Endothelial cell of umbilical vein (primary cell): ENCODE data around the gene MAN2C1.

Experiments
- EZH2 ChIP-seq: IDR thresholded peaks from 2 replicates; pipeline ENCODE4 v1.6.1; 2012; ENCODE audit warnings: borderline replicate concordance, low read depth, mild to moderate bottlenecking, moderate library complexity, low read length, inconsistent platforms; ENCODE audit not compliant: severe bottlenecking
- POLR2A ChIP-seq: IDR thresholded peaks from 2 replicates; pipeline ENCODE4 v1.6.1; 2012; ENCODE audit warnings: low read depth, mild to moderate bottlenecking, control low read depth, low read length
- TF ChIP-seq, protein P1 (sequence below): IDR thresholded peaks from 2 replicates; pipeline ENCODE4 v1.6.1; 2011; ENCODE audit not compliant: insufficient read depth, insufficient read length
- TF ChIP-seq, protein P2 (sequence below), 2 donors: IDR thresholded peaks; 1 replicate in 1 of 2; 2 replicates in 1 of 2; pipeline ENCODE4 v1.5.1; 2011; ENCODE audit warnings: low read length in 2 of 2, mild to moderate bottlenecking in 2 of 2, moderate library complexity in 2 of 2, control low read depth in 1 of 2, inconsistent platforms in 1 of 2, low read depth in 1 of 2; ENCODE audit not compliant: insufficient read depth in 1 of 2; ENCODE audit errors: extremely low read depth in 1 of 2

DNA sequence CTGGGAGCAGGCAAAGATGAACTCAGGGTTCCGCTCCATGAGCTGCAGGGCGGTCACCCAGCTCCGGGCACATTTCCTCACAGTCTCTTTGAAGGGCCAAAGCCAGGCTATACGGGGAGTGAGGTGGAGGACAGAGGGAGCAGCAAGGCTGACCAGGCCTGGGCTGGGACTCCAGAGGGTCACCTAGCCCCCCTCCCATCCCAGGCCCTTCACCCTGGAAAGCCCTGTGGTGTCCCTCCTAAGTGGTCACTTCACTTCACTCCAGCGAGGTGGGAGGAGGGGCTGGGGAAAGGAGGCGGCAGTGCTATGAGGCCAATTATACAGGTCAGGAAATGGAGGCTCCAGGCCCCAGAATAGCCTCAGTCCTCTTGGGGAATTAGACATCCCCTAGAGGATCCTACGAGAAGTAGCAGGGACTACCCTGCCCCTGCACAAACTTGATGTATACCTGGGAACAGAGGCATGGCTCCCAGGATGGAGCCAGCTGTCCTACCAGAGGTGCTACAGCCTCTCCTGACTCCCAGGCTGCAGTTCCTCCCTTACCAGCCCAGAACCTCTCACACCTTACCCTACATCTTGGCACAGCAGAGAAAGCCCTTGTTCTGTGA is 5.7 kb downstream of the MAN2C1 start:
- TF ChIP-seq, protein P1, sequence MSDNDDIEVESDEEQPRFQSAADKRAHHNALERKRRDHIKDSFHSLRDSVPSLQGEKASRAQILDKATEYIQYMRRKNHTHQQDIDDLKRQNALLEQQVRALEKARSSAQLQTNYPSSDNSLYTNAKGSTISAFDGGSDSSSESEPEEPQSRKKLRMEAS: no peak
- TF ChIP-seq, protein P2, sequence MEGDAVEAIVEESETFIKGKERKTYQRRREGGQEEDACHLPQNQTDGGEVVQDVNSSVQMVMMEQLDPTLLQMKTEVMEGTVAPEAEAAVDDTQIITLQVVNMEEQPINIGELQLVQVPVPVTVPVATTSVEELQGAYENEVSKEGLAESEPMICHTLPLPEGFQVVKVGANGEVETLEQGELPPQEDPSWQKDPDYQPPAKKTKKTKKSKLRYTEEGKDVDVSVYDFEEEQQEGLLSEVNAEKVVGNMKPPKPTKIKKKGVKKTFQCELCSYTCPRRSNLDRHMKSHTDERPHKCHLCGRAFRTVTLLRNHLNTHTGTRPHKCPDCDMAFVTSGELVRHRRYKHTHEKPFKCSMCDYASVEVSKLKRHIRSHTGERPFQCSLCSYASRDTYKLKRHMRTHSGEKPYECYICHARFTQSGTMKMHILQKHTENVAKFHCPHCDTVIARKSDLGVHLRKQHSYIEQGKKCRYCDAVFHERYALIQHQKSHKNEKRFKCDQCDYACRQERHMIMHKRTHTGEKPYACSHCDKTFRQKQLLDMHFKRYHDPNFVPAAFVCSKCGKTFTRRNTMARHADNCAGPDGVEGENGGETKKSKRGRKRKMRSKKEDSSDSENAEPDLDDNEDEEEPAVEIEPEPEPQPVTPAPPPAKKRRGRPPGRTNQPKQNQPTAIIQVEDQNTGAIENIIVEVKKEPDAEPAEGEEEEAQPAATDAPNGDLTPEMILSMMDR (IDR thresholded peaks at IDR 0.05; ENCODE audit: extremely low read depth in 1 of 2, insufficient read depth in 1 of 2, low read depth in 1 of 2, low read length in 2 of 2): no peak
- TF ChIP-seq EZH2 (no peak), POLR2A (no peak)
